OCI-LY7 (cell line): ENCODE results near the gene BNIP1.

ENCODE experiments used
- CTCF ChIP-seq: fragments of 200-600 bp; sonication (generic); conservative IDR thresholded peaks from 2 replicates; pipeline ENCODE4 v1.5.1; 2014; ENCODE audit warnings: mild to moderate bottlenecking, antibody characterized with exemption, low read length, moderate library complexity, mixed read lengths
- EZH2phosphoT487 ChIP-seq: fragments of 200-600 bp; sonication (generic); IDR thresholded peaks from 2 replicates; pipeline ENCODE4 v1.6.1; 2018; ENCODE audit warnings: low read depth, borderline replicate concordance, mild to moderate bottlenecking, mixed run types, antibody characterized with exemption, low read length, moderate library complexity, mixed read lengths

GRCh38 chr5:173204185-173204979 lies 60.1 kb downstream of the BNIP1 start:
- peak; percentile 80 for TF ChIP-seq CTCF
- TF ChIP-seq EZH2phosphoT487 = no peak
